ENCODE measurements around the gene SCAPER.
A peak's percentile ranks its signal among the peaks of the same experiment; 100 is the strongest.

The SCAPER gene

DNA sequence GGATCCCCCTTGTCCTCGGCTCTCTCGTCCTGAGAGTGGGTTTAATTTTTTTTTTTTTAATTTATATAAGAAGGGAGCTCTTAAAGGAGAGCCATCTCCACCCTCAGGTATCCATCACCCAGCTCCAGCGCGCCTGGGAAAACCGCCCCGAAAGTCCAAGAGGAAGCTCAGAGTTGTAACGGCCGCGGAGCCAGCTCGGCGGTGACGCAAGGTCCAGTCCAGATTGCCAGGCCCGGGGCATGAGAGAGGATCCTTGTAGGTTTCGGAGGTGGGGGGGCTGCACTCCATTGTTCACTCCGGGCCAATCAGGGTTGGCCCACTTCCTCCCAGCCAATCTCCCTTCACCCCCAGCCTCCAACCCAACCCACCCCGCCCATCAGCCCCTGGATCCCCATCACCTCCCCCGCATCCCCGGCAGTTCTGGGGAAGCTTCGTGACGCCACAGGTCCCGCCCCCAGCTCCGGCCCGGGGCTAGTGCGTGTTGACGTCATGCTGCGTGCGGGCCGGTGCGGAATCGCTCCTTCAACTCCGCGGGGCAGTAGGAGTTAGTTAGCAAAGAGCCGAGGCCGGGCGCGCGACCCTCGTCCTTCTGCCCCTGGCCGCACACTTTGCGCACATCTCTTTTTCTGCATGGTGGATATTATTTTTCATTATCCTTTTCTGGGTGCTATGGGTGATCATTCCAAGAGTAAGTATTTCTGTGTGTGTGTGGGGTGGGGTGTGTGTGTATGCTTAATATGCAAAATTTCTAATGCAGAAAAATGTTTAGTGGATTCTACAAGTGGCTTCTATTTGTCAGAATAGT, 568.7 kb downstream of the SCAPER start, which contains the start of gene ISL2 (continued):
- TF ChIP-seq ZNF488 (tag by site-specific recombination; IDR thresholded peaks at IDR 0.05) (no peak), ZSCAN4 (tag by site-specific recombination; IDR thresholded peaks at IDR 0.05) (no peak), ZNF324 (tag by site-specific recombination; IDR thresholded peaks at IDR 0.05) (0 out of 2 replicates have a peak, but pooled peaks have one; percentile 8), IKZF3 (tag by site-specific recombination; IDR thresholded peaks at IDR 0.05) (0 out of 2 replicates have a peak, but pooled peaks have one; percentile 57), ZNF747 (tag by site-specific recombination; IDR thresholded peaks at IDR 0.05) (no peak), REPIN1 (tag by site-specific recombination; IDR thresholded peaks at IDR 0.05; ENCODE audit: low read depth) (no peak), ZNF132 (tag by site-specific recombination; IDR thresholded peaks at IDR 0.05; ENCODE audit: borderline replicate concordance) (no peak), PRDM10 (tag by site-specific recombination; IDR thresholded peaks at IDR 0.05) (0 out of 2 replicates have a peak, but pooled peaks have one; percentile 50), ZNF513 (tag by site-specific recombination; IDR thresholded peaks at IDR 0.05) (no peak), KLF9 (tag by site-specific recombination; IDR thresholded peaks at IDR 0.05; ENCODE audit: low read depth) (peak; percentile 69; the same call in 1 of the 2 replicates), PBX3 (CRISPR knock-in tag; IDR thresholded peaks at IDR 0.05) (0 out of 2 replicates have a peak, but pooled peaks have one; percentile 21), BCL11A (tag by site-specific recombination; IDR thresholded peaks at IDR 0.05; ENCODE audit: low read depth) (no peak), SP7 (tag by site-specific recombination; IDR thresholded peaks at IDR 0.05) (peak; percentile 9; the same call in 1 of the 2 replicates), ZNF394 (tag by site-specific recombination; IDR thresholded peaks at IDR 0.05; ENCODE audit: borderline replicate concordance) (no peak), ZNF837 (tag by site-specific recombination; IDR thresholded peaks at IDR 0.05) (no peak), ZNF843 (tag by site-specific recombination; IDR thresholded peaks at IDR 0.05) (no peak), ZNF274 (IDR thresholded peaks at IDR 0.05; ENCODE audit: low read length) (no peak), ZNF274 (tag by site-specific recombination; IDR thresholded peaks at IDR 0.05; ENCODE audit: borderline replicate concordance) (no peak), GLIS1 (tag by site-specific recombination; IDR thresholded peaks at IDR 0.05) (peak; percentile 66), TCF7L2 (IDR thresholded peaks at IDR 0.05; ENCODE audit: borderline replicate concordance, low read depth, low read length) (no peak), ZNF792 (tag by site-specific recombination; IDR thresholded peaks at IDR 0.05) (no peak), ZNF112 (tag by site-specific recombination; IDR thresholded peaks at IDR 0.05) (no peak), ZNF121 (tag by site-specific recombination; IDR thresholded peaks at IDR 0.05) (peak; percentile 65; the same call in 1 of the 2 replicates), ZNF585B (tag by site-specific recombination; IDR thresholded peaks at IDR 0.05) (no peak), GLI4 (tag by site-specific recombination; IDR thresholded peaks at IDR 0.05) (no peak)
- TF ChIP-seq, protein P1, sequence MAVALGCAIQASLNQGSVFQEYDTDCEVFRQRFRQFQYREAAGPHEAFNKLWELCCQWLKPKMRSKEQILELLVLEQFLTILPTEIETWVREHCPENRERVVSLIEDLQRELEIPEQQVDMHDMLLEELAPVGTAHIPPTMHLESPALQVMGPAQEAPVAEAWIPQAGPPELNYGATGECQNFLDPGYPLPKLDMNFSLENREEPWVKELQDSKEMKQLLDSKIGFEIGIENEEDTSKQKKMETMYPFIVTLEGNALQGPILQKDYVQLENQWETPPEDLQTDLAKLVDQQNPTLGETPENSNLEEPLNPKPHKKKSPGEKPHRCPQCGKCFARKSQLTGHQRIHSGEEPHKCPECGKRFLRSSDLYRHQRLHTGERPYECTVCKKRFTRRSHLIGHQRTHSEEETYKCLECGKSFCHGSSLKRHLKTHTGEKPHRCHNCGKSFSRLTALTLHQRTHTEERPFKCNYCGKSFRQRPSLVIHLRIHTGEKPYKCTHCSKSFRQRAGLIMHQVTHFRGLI (tag by site-specific recombination; IDR thresholded peaks at IDR 0.05), result no peak
- TF ChIP-seq, protein P2, sequence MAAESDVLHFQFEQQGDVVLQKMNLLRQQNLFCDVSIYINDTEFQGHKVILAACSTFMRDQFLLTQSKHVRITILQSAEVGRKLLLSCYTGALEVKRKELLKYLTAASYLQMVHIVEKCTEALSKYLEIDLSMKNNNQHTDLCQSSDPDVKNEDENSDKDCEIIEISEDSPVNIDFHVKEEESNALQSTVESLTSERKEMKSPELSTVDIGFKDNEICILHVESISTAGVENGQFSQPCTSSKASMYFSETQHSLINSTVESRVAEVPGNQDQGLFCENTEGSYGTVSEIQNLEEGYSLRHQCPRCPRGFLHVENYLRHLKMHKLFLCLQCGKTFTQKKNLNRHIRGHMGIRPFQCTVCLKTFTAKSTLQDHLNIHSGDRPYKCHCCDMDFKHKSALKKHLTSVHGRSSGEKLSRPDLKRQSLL (tag by site-specific recombination; IDR thresholded peaks at IDR 0.05), result peak; percentile 90

Measured in HEK293 (cell line).